HG03095 (cell line): ENCODE results near the gene MGMT.
A peak's percentile ranks its signal among the peaks of the same experiment; 100 is the strongest.

Experiments
- ATAC-seq: cut with Tn5 transposase; IDR thresholded peaks from one replicate; pipeline ENCODE4 v1.9.1; 2021; ENCODE audit warnings: moderate library complexity; ENCODE audit not compliant: unreplicated experiment

Gene MGMT

GRCh38 chr10:129538236-129538635 is 71.2 kb downstream of the MGMT start:
- no peak for ATAC-seq

- ATAC-seq: no peak
Measured at GRCh38 chr10:129541200-129541599, 74.2 kb downstream of the MGMT start.

GRCh38 chr10:129541748-129542487 is 74.9 kb downstream of the MGMT start:
- ATAC-seq: no peak

- no peak for ATAC-seq
Measured at GRCh38 chr10:129542589-129542988, 75.5 kb downstream of the MGMT start.

DNA sequence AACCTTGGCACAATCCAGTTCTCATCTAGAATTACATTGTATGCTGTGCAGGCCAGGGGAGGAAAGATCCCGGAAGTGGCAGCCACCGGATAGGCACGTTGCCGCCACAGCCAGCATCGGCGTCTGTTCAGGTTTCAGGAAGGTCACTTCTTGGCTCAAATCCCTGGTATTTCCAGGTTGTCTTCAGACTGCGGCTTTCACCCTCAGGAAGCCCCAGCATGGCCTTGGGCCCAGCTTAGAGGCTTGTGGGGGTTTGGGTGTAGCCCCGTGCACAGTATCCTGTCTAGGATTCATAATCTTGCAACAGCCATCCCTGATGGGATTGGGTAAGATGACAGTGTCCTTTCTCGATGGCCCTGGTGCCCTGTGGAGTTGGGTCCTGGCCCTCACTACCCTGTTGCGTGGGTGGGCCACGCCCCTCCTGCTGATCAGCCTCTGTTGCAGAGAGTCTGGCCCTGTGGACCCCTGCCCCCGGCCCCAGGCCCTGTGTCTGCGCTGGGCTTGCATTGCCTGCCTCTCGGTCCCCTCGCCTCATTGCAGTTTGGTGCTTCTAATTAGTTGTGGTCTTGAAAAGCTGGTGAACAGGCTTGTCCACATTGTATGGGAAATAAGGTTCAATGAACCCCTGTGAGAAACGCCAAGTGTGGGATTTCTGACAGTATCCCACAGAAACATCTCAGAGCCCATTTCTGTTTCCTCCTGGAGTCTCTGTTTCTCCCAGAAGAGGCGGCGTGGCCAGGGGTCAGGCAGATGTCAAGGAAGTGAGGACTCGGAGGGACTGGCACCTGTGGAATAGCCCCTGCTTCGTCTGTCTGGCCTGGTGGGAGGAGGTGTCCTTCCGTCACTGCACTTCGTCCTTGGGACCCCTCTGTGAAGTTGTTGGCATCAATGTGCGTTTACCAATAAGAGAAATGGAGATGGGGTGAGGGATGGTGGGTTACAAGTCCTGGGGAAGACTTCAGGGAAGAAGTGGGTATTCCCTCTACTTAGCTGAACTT is 77.5 kb downstream of the MGMT start:
- ATAC-seq: no peak

DNA sequence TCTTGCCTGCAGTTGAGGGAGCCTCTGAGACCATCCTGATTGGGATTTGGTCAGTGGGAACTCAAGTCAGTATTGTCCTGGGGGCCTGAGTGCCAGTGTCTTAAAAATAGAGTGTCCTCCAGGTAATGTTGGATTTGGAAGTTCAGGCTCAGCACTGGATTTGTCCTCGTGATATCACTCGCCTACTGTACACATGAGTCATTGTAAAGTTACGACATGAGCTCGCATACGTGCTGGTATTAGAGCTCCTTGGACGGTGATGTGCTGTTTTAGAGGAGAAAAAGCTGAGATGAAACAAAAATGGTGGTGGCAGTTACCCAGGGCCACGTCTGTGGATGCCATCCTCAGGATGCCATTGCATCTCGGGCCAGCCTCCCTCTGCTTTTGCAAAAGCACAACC is 78.2 kb downstream of the MGMT start:
- no peak for ATAC-seq

GRCh38 chr10:129546106-129546505 is 79.1 kb downstream of the MGMT start:
- ATAC-seq: no peak

DNA sequence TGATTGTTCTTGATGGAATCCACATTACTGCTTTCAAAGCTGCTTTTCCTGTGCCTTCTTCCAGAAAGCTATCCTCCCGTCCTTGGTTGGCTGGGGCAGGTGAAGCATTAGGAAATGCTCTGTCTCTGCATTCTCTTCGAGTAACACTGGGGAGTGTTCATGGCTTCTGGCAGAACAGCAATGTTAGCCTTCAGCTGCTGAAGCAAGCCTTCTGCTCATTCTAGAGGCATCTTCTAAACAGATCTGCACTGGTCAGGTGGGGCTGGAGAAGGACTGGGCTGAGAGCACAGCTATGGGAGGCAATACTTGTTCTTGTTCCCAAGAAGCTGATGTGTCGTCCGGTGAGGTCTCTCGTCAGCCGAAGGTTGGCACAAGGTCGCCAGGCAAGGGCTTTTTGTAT is 80.6 kb downstream of the MGMT start:
- ATAC-seq: no peak

GRCh38 chr10:129548600-129548999 is 81.6 kb downstream of the MGMT start:
- ATAC-seq: no peak

DNA sequence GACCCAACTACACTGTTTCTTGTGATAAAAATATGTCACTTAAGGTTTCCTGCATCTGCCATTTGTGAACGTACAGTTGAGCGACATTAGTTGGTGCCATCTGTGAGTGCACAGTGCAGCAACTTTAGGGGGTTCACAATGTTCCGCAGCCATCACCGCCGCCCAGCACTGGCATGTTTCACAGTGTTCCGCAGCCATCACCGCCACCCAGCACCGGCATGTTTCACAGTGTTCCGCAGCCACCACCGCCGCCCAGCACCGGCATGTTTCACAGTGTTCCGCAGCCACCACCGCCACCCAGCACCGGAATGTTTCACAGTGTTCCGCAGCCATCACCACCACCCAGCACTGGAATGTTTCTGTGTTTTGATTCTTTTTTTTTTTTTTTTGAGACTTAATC is 83.0 kb downstream of the MGMT start:
- no peak for ATAC-seq

- no peak for ATAC-seq
Measured at GRCh38 chr10:129550658-129551057, 83.6 kb downstream of the MGMT start.

GRCh38 chr10:129552119-129552518 is 85.1 kb downstream of the MGMT start:
- ATAC-seq: peak; percentile 86

GRCh38 chr10:129553928-129554327 is 86.9 kb downstream of the MGMT start:
- ATAC-seq: no peak

GRCh38 chr10:129556316-129556715 is 89.3 kb downstream of the MGMT start:
- no peak for ATAC-seq

GRCh38 chr10:129560361-129560760 is 93.3 kb downstream of the MGMT start:
- no peak for ATAC-seq

GRCh38 chr10:129562487-129562886 is 95.4 kb downstream of the MGMT start:
- ATAC-seq: no peak

DNA sequence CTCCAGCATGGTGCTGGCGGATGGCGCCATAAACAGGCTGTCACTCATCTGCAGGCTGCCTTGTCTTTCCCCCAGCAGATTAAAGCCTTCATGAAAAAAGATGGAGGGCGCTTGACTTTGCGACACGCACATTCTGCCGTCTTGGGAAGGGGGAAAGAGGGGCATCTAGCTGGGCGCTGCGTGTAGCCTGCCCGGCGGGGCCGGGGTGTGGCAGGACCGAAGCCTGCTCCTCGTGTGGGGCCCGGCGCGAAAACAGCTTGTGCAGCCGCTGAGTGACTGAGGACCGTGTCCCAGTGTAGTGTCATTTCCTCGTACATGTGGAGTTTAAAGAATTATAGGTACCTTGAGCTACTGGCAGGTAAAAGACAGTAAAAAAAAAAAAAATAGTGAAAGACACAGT is 97.9 kb downstream of the MGMT start:
- ATAC-seq: no peak

DNA sequence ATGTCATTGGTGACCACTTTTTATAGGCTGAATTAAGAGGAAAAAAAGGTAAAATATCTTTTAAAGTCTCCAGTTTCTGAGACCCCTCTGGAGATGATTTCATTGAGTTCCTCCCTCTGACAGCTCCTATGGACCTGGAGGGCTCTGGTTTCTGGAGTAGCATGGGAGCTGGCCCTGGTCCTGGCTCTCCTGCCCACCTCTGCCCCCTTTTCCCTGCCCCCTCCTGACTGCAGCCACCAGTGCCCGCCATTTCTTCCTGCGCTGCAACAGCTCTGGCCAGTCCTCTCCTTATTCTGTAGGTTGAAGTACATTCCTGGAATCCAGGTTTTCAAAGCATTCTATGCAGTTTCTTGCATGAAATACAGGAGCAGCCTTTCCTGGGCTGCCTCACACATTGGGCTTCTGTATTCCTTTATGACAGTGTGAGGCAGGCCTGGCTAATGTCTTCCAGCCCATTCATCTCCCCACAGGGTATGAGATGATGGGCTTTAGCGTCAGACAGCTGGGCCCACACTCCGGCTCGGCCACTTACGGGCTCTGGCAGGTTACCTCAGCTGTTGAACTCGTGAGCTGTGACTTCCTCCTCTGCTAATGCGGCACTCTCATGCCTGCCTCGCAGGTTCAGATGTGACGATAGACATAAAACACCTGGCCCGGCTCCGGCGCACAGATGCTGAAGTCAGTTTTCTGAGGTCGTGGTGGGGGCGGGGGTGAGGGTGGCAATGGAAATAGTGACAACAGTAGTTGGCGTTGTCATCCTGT is 101.7 kb downstream of the MGMT start:
- no peak for ATAC-seq

- ATAC-seq: no peak
Measured at GRCh38 chr10:129570185-129570584, 103.1 kb downstream of the MGMT start.

- ATAC-seq: no peak
Measured at GRCh38 chr10:129579228-129579627, 112.2 kb downstream of the MGMT start.

GRCh38 chr10:129580010-129580409 is 113.0 kb downstream of the MGMT start:
- no peak for ATAC-seq
